SHP77 (cell line): Measurements from ENCODE around the gene CDX1.

Experiments used
- DNase-seq, 2 experiments: peaks; one replicate each; lab custom pipeline; 2025; lab: John Stamatoyannopoulos, UW

The CDX1 gene

GRCh38 chr5:150184006-150184405 is 17.4 kb downstream of the CDX1 start:
- no peak for DNase-seq

DNA sequence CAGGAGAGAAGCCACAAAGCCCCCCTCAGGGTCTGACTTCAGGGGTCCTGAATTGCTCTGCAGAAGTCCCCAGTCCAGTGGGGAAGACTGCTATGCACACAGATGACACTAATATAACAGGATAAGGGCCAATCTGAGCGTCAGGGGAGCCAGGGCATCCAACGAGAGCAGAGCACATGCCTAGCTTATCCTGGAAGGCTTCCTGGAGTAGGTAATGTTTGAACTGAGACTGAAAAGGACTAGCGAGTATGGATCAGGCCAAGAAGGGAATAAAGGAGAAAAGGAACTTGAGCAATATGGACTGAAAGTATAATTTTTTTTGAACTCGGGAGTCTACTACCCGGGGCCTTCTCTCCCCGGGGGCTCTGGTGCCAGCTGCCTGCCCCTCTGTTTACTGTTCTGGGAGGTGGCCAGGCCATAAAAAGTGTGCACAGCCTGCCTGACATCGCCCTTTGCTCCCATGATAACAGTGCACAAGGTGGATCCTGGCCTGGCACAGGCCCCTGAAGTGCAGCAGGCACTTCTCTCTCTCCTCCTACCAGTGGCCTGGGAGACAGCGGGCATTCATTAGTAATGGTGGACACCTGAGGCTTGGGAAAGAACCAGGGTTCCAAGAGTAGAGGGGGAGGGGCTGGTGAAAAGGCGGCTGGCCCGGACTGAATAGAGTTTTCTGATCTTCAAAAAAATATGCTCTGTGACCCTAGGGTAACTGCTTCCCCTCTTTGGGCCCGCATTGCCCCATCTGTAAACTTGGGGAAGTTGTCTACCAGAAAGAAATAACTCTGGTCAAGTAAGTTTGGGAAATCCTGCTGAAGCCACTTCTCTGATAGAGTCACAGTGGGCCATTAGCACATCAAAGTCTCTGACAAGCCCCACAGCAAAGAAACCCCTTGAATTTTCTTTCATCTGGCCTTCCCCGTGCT is 18.7 kb downstream of the CDX1 start:
- DNase-seq: no peak

- no peak for DNase-seq
Observed at GRCh38 chr5:150186137-150186536, 19.6 kb downstream of the CDX1 start.

DNA sequence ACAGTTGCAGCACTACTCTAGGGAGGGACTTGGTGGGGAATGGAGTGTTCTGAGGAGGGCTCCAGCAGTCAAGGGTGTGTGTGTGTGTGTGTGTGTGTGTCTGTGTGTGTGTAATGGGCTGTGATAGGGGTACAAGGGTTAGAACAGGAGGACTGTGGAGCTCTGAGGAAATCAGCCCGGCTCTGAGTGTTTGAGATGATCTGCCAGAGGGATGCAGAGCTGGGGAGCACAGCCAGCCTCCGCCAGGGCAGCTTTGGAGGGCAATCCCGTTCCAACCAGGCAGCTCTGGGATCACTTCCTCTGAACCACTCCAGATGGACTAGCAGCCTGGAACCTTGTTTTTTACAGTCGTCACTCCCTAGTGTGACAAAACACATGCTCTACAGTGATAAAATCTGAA is 20.3 kb downstream of the CDX1 start:
- no peak for DNase-seq

DNA sequence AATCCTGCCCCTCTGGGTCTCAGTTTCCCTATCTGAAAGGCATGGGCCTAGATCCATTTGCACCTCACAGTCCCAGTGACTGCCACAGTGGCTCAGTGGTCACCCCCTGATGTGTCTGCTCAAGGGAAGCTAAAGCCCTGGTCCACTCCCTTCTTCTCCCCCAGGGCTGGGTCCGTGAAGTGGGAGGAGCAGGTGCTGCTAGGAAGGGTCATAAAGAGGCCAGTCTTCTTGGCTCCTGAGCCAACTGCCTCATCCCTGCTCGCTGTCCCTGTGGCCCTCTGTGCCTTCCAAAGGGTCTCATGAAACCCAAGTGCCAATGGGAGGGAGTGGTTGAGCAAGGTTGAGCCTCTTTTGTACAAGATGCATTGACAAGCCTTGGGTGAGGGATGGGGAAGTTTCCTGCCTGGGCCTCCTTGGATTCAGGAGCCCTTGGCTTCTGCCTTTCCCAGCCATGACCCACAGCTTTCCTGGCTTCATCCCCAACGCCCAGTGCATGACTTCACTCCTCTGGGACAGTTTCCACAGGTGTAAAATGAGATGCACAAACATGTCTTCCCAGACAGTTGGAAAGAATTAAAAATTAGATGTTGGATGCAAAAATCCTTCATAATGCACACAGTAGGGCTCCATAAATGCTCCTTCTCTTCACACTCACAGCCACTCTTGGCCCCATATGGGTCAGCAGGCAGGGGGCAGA is 21.7 kb downstream of the CDX1 start:
- DNase-seq: no peak

- DNase-seq: no peak
Observed at GRCh38 chr5:150189326-150189725, 22.7 kb downstream of the CDX1 start.

DNA sequence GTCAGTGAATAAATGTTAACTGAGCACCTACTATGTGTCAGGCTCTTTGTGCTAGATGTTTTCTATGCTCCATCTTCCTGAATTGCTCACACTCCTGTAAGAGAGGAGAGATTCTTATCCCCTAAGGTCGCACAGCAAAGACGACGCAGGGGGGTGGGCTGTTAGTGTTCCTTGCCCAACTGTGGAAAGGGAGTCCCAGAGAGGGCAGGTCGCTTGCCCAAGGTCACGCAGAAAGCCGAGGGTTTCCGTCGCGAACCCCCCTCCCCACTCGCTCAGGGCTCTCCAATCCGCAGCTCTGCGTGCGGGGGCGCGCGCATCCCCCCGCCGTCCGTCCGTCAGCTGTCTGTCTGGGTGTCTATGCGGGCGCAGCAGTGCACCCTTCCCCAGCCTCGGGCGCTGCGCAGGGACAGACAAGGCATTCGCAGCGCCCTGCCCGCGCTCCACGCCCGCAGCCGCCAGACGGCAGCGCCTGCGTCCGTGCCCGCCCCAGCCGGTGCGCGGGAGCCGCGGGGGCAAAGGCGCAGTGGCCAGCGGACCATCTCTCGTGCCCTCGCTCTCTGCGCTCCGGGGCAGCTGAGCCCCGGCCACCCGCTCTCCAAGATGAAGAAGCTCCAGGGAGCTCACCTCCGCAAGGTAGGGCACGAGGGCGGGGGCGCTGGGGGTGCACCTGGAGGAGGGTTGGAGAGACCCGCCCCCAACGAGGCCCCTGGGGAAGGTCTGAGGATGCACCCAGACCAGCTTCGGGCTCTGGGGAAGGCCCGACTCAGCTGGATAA is 23.3 kb downstream of the CDX1 start, which contains the start of gene SLC6A7:
Gene SLC6A7 (plus strand): TSS at position 335 of the 775 bp plus-strand sequence. CDS start 266 bp downstream, at position 601.
- no peak for DNase-seq

- DNase-seq: no peak
Observed at GRCh38 chr5:150190503-150190979, 24.0 kb downstream of the CDX1 start.

- DNase-seq: no peak
Observed at GRCh38 chr5:150190987-150191386, 24.4 kb downstream of the CDX1 start.

GRCh38 chr5:150192462-150192861 is 25.9 kb downstream of the CDX1 start:
- DNase-seq: no peak

DNA sequence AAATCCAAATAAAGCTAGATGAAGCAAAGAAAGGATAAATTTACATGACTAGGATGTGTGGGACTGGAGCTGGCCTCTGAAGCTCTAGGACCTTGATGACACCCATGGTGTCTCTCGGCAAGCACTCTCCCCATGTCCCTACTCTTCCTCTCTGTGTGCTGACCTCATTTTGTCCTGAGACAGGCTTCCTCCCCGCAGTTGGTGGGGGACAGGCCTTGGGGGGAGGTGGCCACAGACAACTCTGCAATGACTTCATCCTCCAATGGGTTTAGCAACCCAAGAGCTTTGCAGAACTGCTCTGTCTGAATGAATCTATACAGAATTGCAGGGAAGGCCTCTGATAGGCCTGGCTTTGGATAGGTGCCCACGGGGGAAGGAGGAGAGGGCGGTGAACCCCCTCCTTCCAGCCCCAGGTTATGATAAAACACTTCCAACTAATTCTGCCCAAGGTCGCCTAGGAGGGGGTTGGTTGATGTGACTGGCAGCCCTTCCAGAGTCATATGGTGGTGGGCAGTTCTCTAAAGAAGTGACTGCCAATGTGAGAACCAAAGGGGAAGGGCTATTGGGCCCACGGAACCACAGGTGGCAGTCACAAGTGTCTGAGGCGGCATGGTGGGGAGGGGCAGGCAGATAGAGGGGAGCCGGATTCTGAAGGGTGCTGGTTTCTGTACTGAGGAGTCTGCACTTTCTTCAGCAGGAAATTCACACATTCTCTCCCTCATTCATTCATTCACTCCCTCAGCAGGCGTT is 29.3 kb downstream of the CDX1 start:
- no peak for DNase-seq

DNA sequence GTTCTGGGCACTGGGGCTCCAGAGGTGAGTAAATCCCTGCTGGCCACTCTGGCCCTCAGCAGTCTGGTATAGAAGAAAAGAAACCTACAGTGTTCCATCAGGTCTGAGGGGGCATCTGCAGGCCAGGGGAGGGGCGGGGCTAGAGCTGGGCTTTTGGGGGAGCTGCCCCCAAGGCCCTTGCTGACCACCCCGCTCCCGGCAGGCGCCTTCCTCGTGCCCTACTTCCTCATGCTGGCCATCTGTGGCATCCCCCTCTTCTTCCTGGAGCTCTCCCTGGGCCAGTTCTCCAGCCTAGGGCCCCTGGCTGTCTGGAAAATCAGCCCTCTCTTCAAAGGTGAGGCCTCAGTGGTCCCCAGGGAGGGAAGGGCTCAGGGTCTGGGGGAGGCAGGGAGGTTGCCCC is 29.9 kb downstream of the CDX1 start:
- DNase-seq: no peak

DNA sequence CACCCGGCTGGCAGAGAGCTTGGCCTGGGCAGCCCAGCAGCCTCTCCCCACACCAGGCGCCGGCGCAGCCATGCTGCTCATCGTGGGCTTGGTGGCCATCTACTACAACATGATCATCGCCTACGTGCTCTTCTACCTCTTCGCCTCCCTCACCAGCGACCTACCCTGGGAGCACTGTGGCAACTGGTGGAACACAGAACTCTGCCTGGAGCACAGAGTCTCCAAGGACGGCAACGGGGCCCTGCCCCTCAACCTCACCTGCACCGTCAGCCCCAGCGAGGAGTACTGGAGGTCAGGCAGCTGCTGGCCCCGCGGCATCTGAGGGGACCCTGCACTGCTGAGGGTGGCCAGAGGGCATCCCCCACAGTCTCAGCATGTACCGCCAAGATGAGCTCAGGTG is 30.4 kb downstream of the CDX1 start:
- DNase-seq: no peak

- no peak for DNase-seq
Observed at GRCh38 chr5:150197476-150197875, 30.9 kb downstream of the CDX1 start.

GRCh38 chr5:150202501-150202900 is 35.9 kb downstream of the CDX1 start:
- DNase-seq: no peak

GRCh38 chr5:150203832-150204589 is 37.4 kb downstream of the CDX1 start:
- no peak for DNase-seq

DNA sequence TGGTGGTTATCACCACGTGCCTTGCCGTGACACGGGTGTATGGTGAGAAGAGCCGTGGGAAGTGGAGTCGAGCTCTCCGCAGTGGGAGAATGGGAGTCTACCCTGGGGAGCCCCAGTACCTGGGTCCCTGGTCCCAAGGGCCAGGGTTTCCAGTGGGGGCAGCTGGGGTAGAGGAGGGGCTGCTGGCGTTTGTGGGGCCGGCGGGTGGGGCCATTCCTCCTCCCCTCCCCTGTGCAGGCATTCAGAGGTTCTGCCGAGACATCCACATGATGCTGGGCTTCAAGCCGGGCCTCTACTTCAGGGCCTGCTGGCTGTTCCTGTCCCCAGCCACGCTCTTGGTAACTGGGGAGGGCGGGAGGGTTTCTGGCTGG is 38.0 kb downstream of the CDX1 start:
- DNase-seq: no peak

- no peak for DNase-seq
Observed at GRCh38 chr5:150206098-150206778, 39.7 kb downstream of the CDX1 start.

GRCh38 chr5:150206779-150207115 is 40.2 kb downstream of the CDX1 start:
- DNase-seq: no peak
